HCT116 (cell line): ENCODE measurements around the gene ZNF512. TPM values are rescaled to one million over a fixed set of nuclear protein-coding genes. Genes with fewer than 3 reads are reported as not detected.

Experiments used
- ATAC-seq: fragments of 200-7000 bp; cut with Tn5 transposase; 2 replicates; pipeline ENCODE4 v1.9.1; 2020; ENCODE audit warnings: mild to moderate bottlenecking, moderate library complexity
- BruUV-seq: library from RNA; stranded (reverse); fragments of 400-500 nt; replicated peaks from 2 replicates; lab custom pipeline; 2021; lab: Mats Ljungman, UMichigan
- CTCF ChIA-PET: fragments of 300-600 bp; sonication (Branson Sonifier 250); formaldehyde crosslinking; loops from one replicate; lab custom pipeline; 2021; ENCODE audit warnings: antibody characterized with exemption; lab: Charles Lee
- POLR2A ChIA-PET: fragments of 300-600, 350-600 bp; sonication (Branson Sonifier 250); formaldehyde crosslinking; loops from one replicate; lab custom pipeline; 2021; ENCODE audit warnings: antibody characterized with exemption; lab: Charles Lee
- RAD21 ChIA-PET, 2 experiments: fragments of 300-600 bp; sonication (Branson Sonifier 250); formaldehyde crosslinking; loops; one replicate each; lab custom pipeline; 2023; ENCODE audit warnings: low total read pairs in 2 of 2; ENCODE audit not compliant: uncharacterized antibody in 2 of 2, unreplicated experiment in 2 of 2, low non-redundant PET in 1 of 2; lab: Charles Lee
- DNase-seq: peaks from one replicate; pipeline ENCODE4 v3.0.0-alpha.2; 2010; ENCODE audit warnings: low read depth, low spot score
- H2AFZ ChIP-seq: fragments of 200-600 bp; shearing (Covaris generic), sonication (generic); 2 replicates; pipeline ENCODE4 v1.6.1; 2017; ENCODE audit warnings: low read depth, mixed run types, mixed read lengths, antibody characterized with exemption, low read length; ENCODE audit not compliant: poor library complexity, severe bottlenecking
- H3K27ac ChIP-seq: 2 replicates; pipeline ENCODE4 v1.5.1; 2012; ENCODE audit warnings: low read depth, low read length
- H3K27me3 ChIP-seq: fragments of 200-600 bp; sonication (generic); 2 replicates; pipeline ENCODE4 v1.6.1; 2016; ENCODE audit warnings: mixed run types, low read length, mixed read lengths; ENCODE audit not compliant: insufficient read depth
- H3K36me3 ChIP-seq, 2 experiments: fragments of 200-500 bp in 1 of 2; fragments of 200-600 bp in 1 of 2; sonication (Bioruptor generic) in 1 of 2; sonication (generic) in 1 of 2; 2 replicates each; pipeline versions ENCODE4 v1.5.1 to v1.6.1; 2014 to 2016; ENCODE audit warnings: low read length in 2 of 2, inconsistent platforms in 1 of 2, mixed read lengths in 1 of 2, mixed run types in 1 of 2; ENCODE audit not compliant: insufficient read depth in 2 of 2, control insufficient read depth in 1 of 2
- H3K4me1 ChIP-seq, 2 experiments: fragments of 200-600 bp in 1 of 2; sonication (generic) in 1 of 2; 2 replicates each; pipeline versions ENCODE4 v1.5.1 to v1.6.1; 2012 to 2017; ENCODE audit warnings: low read length in 2 of 2, inconsistent platforms in 1 of 2, mild to moderate bottlenecking in 1 of 2, mixed read lengths in 1 of 2, mixed run types in 1 of 2, moderate library complexity in 1 of 2; ENCODE audit not compliant: insufficient read depth in 2 of 2, control insufficient read depth in 1 of 2
- H3K4me2 ChIP-seq: fragments of 200-600 bp; sonication (generic); 2 replicates; pipeline ENCODE4 v1.6.1; 2017; ENCODE audit warnings: mixed run types, low read length, mixed read lengths
- H3K4me3 ChIP-seq, 2 experiments: fragments of 200-600 bp in 1 of 2; sonication (generic) in 1 of 2; replicated peaks in 1 of 2; 2 replicates each; pipeline ENCODE4 v1.5.1; 2011 to 2016; ENCODE audit warnings: low read length in 2 of 2, control low read depth in 1 of 2, low read depth in 1 of 2, mild to moderate bottlenecking in 1 of 2, mixed read lengths in 1 of 2, mixed run types in 1 of 2
- H3K79me2 ChIP-seq: fragments of 200-600 bp; sonication (generic); 2 replicates; pipeline ENCODE4 v1.6.1; 2017; ENCODE audit warnings: mild to moderate bottlenecking, mixed run types, low read length, moderate library complexity, mixed read lengths; ENCODE audit not compliant: insufficient read depth
- H3K9ac ChIP-seq: fragments of 200-600 bp; sonication (generic); 2 replicates; pipeline ENCODE4 v1.6.1; 2016; ENCODE audit warnings: low read length, mixed read lengths
- H3K9me2 ChIP-seq: fragments of 200-600 bp; sonication (generic), shearing (Covaris generic); 2 replicates; pipeline ENCODE4 v1.6.1; 2017; ENCODE audit warnings: mixed run types, mild to moderate bottlenecking, moderate library complexity; ENCODE audit not compliant: insufficient read depth
- H3K9me3 ChIP-seq, 2 experiments: fragments of 200-500 bp in 1 of 2; fragments of 200-600 bp in 1 of 2; sonication (Bioruptor generic) in 1 of 2; sonication (generic) in 1 of 2; 2 replicates each; pipeline ENCODE4 v1.6.1; 2014 to 2017; ENCODE audit warnings: low read length in 2 of 2, mixed read lengths in 2 of 2, inconsistent platforms in 1 of 2, low read depth in 1 of 2, mild to moderate bottlenecking in 1 of 2, mixed run types in 1 of 2, moderate library complexity in 1 of 2; ENCODE audit not compliant: control insufficient read depth in 1 of 2, insufficient read depth in 1 of 2
- H4K20me1 ChIP-seq: fragments of 200-600 bp; sonication (generic), shearing (Covaris generic); 2 replicates; pipeline ENCODE4 v1.6.1; 2017; ENCODE audit warnings: mixed run types, mild to moderate bottlenecking, moderate library complexity; ENCODE audit not compliant: insufficient read depth
- CEBPB ChIP-seq: IDR thresholded peaks from 2 replicates; pipeline ENCODE4 v1.6.1; 2012; ENCODE audit warnings: low read depth
- EGR1 ChIP-seq: IDR thresholded peaks from 2 replicates; pipeline ENCODE4 v1.6.1; 2012; ENCODE audit warnings: low read depth
- EZH2phosphoT487 ChIP-seq: fragments of 200-600 bp; IDR thresholded peaks from 2 replicates; pipeline ENCODE4 v1.6.1; 2018; ENCODE audit warnings: antibody characterized with exemption, borderline replicate concordance
- JUND ChIP-seq: IDR thresholded peaks from 2 replicates; pipeline ENCODE4 v1.6.1; 2012
- POLR2A ChIP-seq: IDR thresholded peaks from 2 replicates; pipeline ENCODE4 v1.7.0; 2011; ENCODE audit warnings: borderline replicate concordance; ENCODE audit not compliant: insufficient read depth, insufficient read length; ENCODE audit errors: extremely low read depth
- SIN3A ChIP-seq: IDR thresholded peaks from 2 replicates; pipeline ENCODE4 v1.6.1; 2012; ENCODE audit warnings: low read depth
- SP1 ChIP-seq: IDR thresholded peaks from 2 replicates; pipeline ENCODE4 v1.6.1; 2012; ENCODE audit warnings: low read depth
- YY1 ChIP-seq: IDR thresholded peaks from 2 replicates; pipeline ENCODE4 v1.6.1; 2011; ENCODE audit warnings: low read length, low read depth, moderate library complexity, mild to moderate bottlenecking; ENCODE audit not compliant: insufficient replicate concordance; ENCODE audit errors: extremely low read depth
- ZFX ChIP-seq: fragments of 450-650 bp; IDR thresholded peaks from 2 replicates; pipeline ENCODE4 v1.6.1; 2017
- ZNF274 ChIP-seq: fragments of 200-500 bp; sonication (Bioruptor generic); IDR thresholded peaks from 2 replicates; pipeline ENCODE4 v1.6.1; 2014; ENCODE audit warnings: mild to moderate bottlenecking, low read depth, low read length, inconsistent platforms
- intact Hi-C: fragments of 100-400 bp; cut with micrococcal nuclease; formaldehyde crosslinking; loops from 2 replicates; pipeline ENCODE4 v1.10.0; 2022
- total RNA-seq: library from RNA; stranded (reverse); gene quantifications from one replicate; pipeline ENCODE4 v1.2.1, GENCODE V29; 2021; ENCODE audit not compliant: unreplicated experiment
- TF ChIP-seq, protein P1 (sequence below): IDR thresholded peaks from 2 replicates; pipeline ENCODE4 v1.6.1; 2011; ENCODE audit warnings: mild to moderate bottlenecking, low read length, moderate library complexity; ENCODE audit not compliant: insufficient replicate concordance; ENCODE audit errors: extremely low read depth
- TF ChIP-seq, protein P2 (sequence below): IDR thresholded peaks from 2 replicates; pipeline ENCODE4 v1.6.1; 2012

The ZNF512 gene
- total RNA-seq, 1 experiment from 2014 or later: 33.0 TPM

- ChIA-PET POLR2A (interaction anchor here (1.1 kb wide), 1 partner anchor 44 kb away, joined by 3 read pairs; no protein-coding TSS in a partner anchor), RAD21 (no interaction called here), CTCF (no interaction called here)
- peaks cover 0 to 19% of the 10 kb centered on the region in 2 experiments; a peak in 2 of 4 replicates for H3K4me1 ChIP-seq
- H3K79me2 ChIP-seq: peaks cover 56% of the 10 kb centered on the region
- TF ChIP-seq ZFX (peak; percentile 8; the same call in 1 of the 2 replicates), EGR1 (no peak)
- TF ChIP-seq, protein P1, sequence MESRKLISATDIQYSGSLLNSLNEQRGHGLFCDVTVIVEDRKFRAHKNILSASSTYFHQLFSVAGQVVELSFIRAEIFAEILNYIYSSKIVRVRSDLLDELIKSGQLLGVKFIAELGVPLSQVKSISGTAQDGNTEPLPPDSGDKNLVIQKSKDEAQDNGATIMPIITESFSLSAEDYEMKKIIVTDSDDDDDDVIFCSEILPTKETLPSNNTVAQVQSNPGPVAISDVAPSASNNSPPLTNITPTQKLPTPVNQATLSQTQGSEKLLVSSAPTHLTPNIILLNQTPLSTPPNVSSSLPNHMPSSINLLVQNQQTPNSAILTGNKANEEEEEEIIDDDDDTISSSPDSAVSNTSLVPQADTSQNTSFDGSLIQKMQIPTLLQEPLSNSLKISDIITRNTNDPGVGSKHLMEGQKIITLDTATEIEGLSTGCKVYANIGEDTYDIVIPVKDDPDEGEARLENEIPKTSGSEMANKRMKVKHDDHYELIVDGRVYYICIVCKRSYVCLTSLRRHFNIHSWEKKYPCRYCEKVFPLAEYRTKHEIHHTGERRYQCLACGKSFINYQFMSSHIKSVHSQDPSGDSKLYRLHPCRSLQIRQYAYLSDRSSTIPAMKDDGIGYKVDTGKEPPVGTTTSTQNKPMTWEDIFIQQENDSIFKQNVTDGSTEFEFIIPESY: no peak
- H3K36me3 ChIP-seq: no peaks in the 10 kb centered on the region
- H3K27me3 ChIP-seq: no peaks in the 10 kb centered on the region
- peak overlapping the region; percentile 58 for H3K27ac ChIP-seq
- H3K9ac ChIP-seq: peak overlapping the region; percentile 89
- DNase-seq (no peak), ATAC-seq (peak; percentile 13)
- intact Hi-C loops: loop anchor here (10.0 kb wide), 1 partner anchor 159 kb away; the partner anchor contains the start of gene NRBP1
- H3K9me3 ChIP-seq: no peaks in the 10 kb centered on the region; a peak in 1 of 4 replicates
- no peaks in the 10 kb centered on the region for H3K9me2 ChIP-seq
- peak overlapping the region; percentile 96 for H3K4me2 ChIP-seq
- H2AFZ ChIP-seq: no peak overlapping the region
- H3K4me3 ChIP-seq: peak overlapping the region; percentile 94 to 95
- BruUV-seq: TSS peak; percentile 75
- 0 out of 2 replicates have a peak, but pooled peaks cover 2% of the 10 kb centered on the region for H4K20me1 ChIP-seq
Measured at GRCh38 chr2:27583390-27583915, 611 bp downstream of the ZNF512 start.

DNA sequence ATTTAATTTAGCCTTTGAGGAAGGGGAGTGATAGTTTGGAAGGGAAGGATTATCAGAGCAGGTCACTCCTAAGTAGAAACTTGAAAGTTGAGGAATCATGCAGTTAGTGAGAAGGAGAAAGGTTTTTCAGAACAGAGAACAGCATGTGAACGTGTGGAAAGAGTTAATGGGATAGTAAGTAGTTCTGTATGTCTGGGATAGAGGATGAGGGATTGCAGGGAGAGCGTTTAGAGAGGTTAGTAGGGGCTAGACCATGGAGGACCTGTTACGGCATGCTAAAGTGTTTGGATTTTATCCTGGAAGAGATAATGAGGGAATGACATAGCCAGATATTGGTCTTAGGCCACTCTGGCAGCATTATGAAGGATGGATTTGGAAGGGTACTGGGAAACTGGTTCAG lies 1.8 kb downstream of the ZNF512 start:
- no TSS peak for BruUV-seq
- no peak for ATAC-seq
- peak overlapping the region; percentile 96 for H3K4me2 ChIP-seq
- H3K36me3 ChIP-seq: no peaks in the 10 kb centered on the region
- H3K4me1 ChIP-seq: peaks cover 0 to 19% of the 10 kb centered on the region in 2 experiments; a peak in 2 of 4 replicates
- H2AFZ ChIP-seq: no peak overlapping the region
- H4K20me1 ChIP-seq: 0 out of 2 replicates have a peak, but pooled peaks cover 10% of the 10 kb centered on the region
- H3K27me3 ChIP-seq: no peaks in the 10 kb centered on the region
- no peak overlapping the region for H3K9ac ChIP-seq
- H3K27ac ChIP-seq: no peak overlapping the region
- no peaks in the 10 kb centered on the region for H3K9me3 ChIP-seq
- peaks cover 67% of the 10 kb centered on the region for H3K79me2 ChIP-seq
- intact Hi-C loops: loop anchor here (10.0 kb wide), 1 partner anchor 160 kb away; the partner anchor contains the start of gene NRBP1
- peak overlapping the region in 1 of 2 experiments; percentile 94; a peak in 3 of 4 replicates for H3K4me3 ChIP-seq
- no peak for TF ChIP-seq CEBPB
- no peak for TF ChIP-seq SP1
- TF ChIP-seq JUND: no peak
- TF ChIP-seq YY1: no peak
- no peak for TF ChIP-seq ZFX
- no peak for TF ChIP-seq ZNF274
- TF ChIP-seq EZH2phosphoT487: no peak
- TF ChIP-seq SIN3A: no peak
- no peak for TF ChIP-seq POLR2A
- TF ChIP-seq, protein P2, sequence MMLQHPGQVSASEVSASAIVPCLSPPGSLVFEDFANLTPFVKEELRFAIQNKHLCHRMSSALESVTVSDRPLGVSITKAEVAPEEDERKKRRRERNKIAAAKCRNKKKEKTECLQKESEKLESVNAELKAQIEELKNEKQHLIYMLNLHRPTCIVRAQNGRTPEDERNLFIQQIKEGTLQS: no peak
- TF ChIP-seq, all 23 proteins: peak for 0
- no peaks in the 10 kb centered on the region for H3K9me2 ChIP-seq
- ChIA-PET CTCF (no interaction called here), RAD21 (no interaction called here), POLR2A (no interaction called here)
- DNase-seq: no peak
